Osteoblast (primary cell): Measurements from ENCODE around the gene SNUPN. TPM values are rescaled to one million over a fixed set of nuclear protein-coding genes. Genes with fewer than 3 reads are reported as not detected.
"Not testable (repeated sequence)": the region's sequence is repeated elsewhere in the genome, so short reads cannot be mapped to it uniquely, and the experiment has no call there.

Experiments used
- DNase-seq: peaks from one replicate; pipeline ENCODE4 v3.0.0; 2011; ENCODE audit warnings: low spot score, mixed read lengths; ENCODE audit not compliant: insufficient read length; ENCODE audit errors: missing footprints
- H2AFZ ChIP-seq: 2 replicates; pipeline ENCODE4 v1.6.0; 2011; ENCODE audit warnings: mild to moderate bottlenecking, low read length
- H3K27ac ChIP-seq: 2 replicates; pipeline ENCODE4 v1.5.1; 2011; ENCODE audit warnings: mild to moderate bottlenecking, low read depth, low read length, moderate library complexity
- H3K27me3 ChIP-seq: 2 replicates; pipeline ENCODE4 v1.6.0; 2012; ENCODE audit warnings: mild to moderate bottlenecking, control low read depth, inconsistent platforms, low read length, moderate library complexity; ENCODE audit not compliant: insufficient read depth
- H3K36me3 ChIP-seq: 2 replicates; pipeline ENCODE4 v1.5.1; 2011; ENCODE audit warnings: mild to moderate bottlenecking, low read length, control low read depth, moderate library complexity; ENCODE audit not compliant: insufficient read depth
- H3K4me1 ChIP-seq: 2 replicates; pipeline ENCODE4 v1.5.1; 2011; ENCODE audit warnings: mild to moderate bottlenecking, low read length, control low read depth, moderate library complexity; ENCODE audit not compliant: insufficient read depth
- H3K4me2 ChIP-seq: 2 replicates; pipeline ENCODE4 v1.6.0; 2011; ENCODE audit warnings: mild to moderate bottlenecking, low read length; ENCODE audit not compliant: insufficient read depth
- H3K4me3 ChIP-seq: fragments of 200-600 bp; sonication (generic); 3 replicates; pipeline ENCODE4 v1.5.1; 2012; ENCODE audit warnings: mild to moderate bottlenecking, low read length, inconsistent platforms; ENCODE audit not compliant: insufficient read depth
- H3K79me2 ChIP-seq: 2 replicates; pipeline ENCODE4 v1.6.0; 2012; ENCODE audit warnings: mild to moderate bottlenecking, low read length, control low read depth, inconsistent platforms; ENCODE audit not compliant: insufficient read depth
- H3K9me3 ChIP-seq: 2 replicates; pipeline ENCODE4 v1.5.1; 2011; ENCODE audit warnings: low read depth, low read length, control low read depth
- H4K20me1 ChIP-seq: 2 replicates; pipeline ENCODE4 v1.6.0; 2012; ENCODE audit warnings: mild to moderate bottlenecking, low read length, control low read depth; ENCODE audit not compliant: insufficient read depth
- CTCF ChIP-seq: IDR thresholded peaks from 2 replicates; pipeline ENCODE4 v1.5.1; 2011; ENCODE audit warnings: mild to moderate bottlenecking, low read depth, low read length, moderate library complexity; ENCODE audit errors: extremely low read depth
- total RNA-seq: library from RNA; depleted of rRNA; stranded (reverse); fragments of >200 nt; gene quantifications from 2 replicates; pipeline ENCODE4 v1.2.3, GENCODE V29; 2012

The SNUPN gene
- total RNA-seq, 1 donor = 30.4 TPM

DNA sequence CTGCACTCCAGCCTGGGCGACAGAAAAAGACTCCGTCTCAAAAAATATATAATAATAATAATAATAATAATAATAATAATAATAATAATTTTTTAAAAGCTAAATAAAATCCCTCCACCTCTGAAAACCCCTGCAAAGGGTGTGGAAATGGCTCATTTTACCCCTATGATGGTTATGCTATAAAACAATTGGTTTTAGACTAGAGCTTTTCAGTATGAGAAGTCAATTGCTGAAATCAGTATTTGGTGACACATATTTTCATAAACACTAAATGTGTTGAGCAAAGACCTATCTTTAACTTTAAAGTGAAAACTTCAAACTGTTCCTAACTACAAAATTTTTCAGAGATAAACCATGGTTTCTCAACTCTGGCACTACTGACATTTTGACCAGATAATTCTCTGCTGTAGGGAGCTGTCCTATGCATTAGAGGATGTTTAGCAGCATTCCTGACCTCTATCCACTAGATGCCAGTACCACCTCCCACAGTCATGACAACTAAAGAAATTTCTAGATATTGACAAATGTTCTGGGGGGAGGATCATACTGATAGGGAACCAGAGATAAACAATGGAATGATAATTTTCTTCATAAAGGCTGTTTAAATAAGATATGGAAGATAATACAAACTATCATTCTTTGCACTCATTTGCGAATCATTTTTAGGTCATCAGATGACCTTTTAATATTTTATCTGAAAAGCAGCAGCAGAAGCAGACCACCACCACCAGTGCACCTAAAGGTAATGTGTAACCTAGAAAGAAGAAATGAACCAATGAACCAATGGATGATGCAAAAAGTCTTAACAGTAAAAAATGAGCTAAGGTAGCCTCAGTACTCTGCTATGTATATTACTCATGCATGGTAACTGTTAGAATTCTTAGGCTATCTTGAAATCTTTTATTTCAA lies 60.2 kb downstream of the SNUPN start:
- peak overlapping the region; percentile 49 for H3K27ac ChIP-seq
- TF ChIP-seq CTCF = no peak
- no peak overlapping the region for H2AFZ ChIP-seq
- H3K4me2 ChIP-seq = no peak overlapping the region
- peaks cover 15% of the 10 kb centered on the region for H4K20me1 ChIP-seq
- H3K79me2 ChIP-seq = peaks cover 89% of the 10 kb centered on the region
- no peak overlapping the region for H3K4me3 ChIP-seq
- no peaks in the 10 kb centered on the region for H3K9me3 ChIP-seq
- no peaks in the 10 kb centered on the region for H3K27me3 ChIP-seq
- peaks cover 9% of the 10 kb centered on the region for H3K4me1 ChIP-seq
- peak; percentile 77 for DNase-seq
- H3K36me3 ChIP-seq = no peaks in the 10 kb centered on the region

DNA sequence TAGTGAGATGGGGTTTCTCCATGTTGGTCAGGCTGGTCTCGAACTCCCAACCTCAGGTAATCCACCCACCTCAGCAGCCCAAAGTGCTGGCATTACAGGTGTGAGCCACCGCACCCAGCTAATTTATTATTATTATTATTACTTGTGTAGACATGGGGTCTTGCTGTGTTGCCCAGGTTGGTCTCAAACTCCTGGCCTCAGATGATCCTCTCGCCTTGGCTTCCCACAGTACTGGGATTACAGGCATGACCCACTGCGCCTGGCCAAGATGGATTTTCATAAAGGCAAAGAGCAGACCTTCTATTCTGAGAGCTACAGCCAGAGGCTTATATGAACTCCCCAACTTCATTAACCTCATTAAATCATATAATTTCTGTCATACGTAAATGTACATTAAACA lies 63.6 kb downstream of the SNUPN start:
- H3K27me3 ChIP-seq = no peaks in the 10 kb centered on the region
- no peak overlapping the region for H3K4me2 ChIP-seq
- no peak for DNase-seq
- no peaks in the 10 kb centered on the region for H3K9me3 ChIP-seq
- no peak overlapping the region for H3K27ac ChIP-seq
- H4K20me1 ChIP-seq = peaks cover 12% of the 10 kb centered on the region
- H3K4me1 ChIP-seq = peaks cover 9% of the 10 kb centered on the region
- no peak overlapping the region for H2AFZ ChIP-seq
- H3K79me2 ChIP-seq = peaks cover 69% of the 10 kb centered on the region
- TF ChIP-seq CTCF = no peak
- H3K36me3 ChIP-seq = no peaks in the 10 kb centered on the region
- H3K4me3 ChIP-seq = no peak overlapping the region

DNA sequence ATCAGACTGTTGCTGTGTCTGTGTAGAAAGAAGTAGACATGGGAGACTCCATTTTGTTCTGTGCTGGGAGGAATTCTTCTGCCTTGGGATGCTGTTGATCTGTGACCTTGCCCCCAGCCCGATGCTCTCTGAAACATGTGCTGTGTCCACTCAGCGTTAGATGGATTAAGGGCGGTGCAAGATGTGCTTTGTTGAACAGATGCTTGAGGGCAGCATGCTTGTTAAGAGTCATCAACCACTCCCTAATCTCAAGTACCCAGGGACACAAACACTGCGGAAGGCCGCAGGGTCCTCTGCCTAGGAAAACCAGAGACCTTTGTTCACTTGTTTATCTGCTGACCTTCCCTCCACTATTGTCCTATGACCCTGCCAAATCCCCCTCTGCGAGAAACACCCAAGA lies 66.2 kb downstream of the SNUPN start:
- H3K27ac ChIP-seq, DNase-seq: not testable (repeated sequence)
- peaks cover 60% of the 10 kb centered on the region for H3K79me2 ChIP-seq

DNA sequence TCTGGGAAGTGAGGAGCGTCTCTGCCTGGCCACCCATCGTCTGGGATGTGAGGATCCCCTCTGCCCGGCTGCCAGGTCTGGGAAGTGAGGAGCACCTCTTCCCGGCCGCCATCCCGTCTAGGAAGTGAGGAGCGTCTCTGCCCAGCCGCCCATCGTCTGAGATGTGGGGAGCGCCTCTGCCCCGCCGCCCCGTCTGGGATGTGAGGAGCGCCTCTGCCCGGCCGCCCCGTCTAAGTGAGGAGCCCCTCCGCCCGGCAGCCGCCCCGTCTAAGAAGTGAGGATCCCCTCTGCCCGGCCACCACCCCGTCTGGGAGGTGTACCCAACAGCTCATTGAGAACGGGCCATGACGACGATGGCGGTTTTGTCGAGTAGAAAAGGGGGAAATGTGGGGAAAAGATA lies 66.6 kb downstream of the SNUPN start:
- not testable (repeated sequence) for H3K4me2 ChIP-seq, H3K27me3 ChIP-seq, H3K9me3 ChIP-seq, H3K27ac ChIP-seq, DNase-seq, H3K36me3 ChIP-seq, H3K4me1 ChIP-seq, H2AFZ ChIP-seq, H3K4me3 ChIP-seq
- Histone ChIP-seq H4K20me1 (peaks cover 20% of the 10 kb centered on the region), H3K79me2 (peaks cover 58% of the 10 kb centered on the region)

More for the DNA sequence above, 66.2 kb downstream of the SNUPN start:
- not testable (repeated sequence) for H3K4me3 ChIP-seq, H3K4me2 ChIP-seq, H3K27me3 ChIP-seq, H3K4me1 ChIP-seq, H2AFZ ChIP-seq, H3K36me3 ChIP-seq, H3K9me3 ChIP-seq
- peaks cover 19% of the 10 kb centered on the region for H4K20me1 ChIP-seq

- H3K36me3 ChIP-seq = no peaks in the 10 kb centered on the region
- TF ChIP-seq CTCF = no peak
- H3K9me3 ChIP-seq = no peaks in the 10 kb centered on the region
- H3K79me2 ChIP-seq = peaks cover 65% of the 10 kb centered on the region
- peak; percentile 92 for DNase-seq
- H3K27me3 ChIP-seq = no peaks in the 10 kb centered on the region
- H3K4me3 ChIP-seq = no peak overlapping the region
- H3K4me1 ChIP-seq = peaks cover 9% of the 10 kb centered on the region
- H3K4me2 ChIP-seq = no peak overlapping the region
- H4K20me1 ChIP-seq = peaks cover 32% of the 10 kb centered on the region
- no peak overlapping the region for H3K27ac ChIP-seq
- no peak overlapping the region for H2AFZ ChIP-seq
These were observed 70.8 kb downstream of the SNUPN start for GRCh38 chr15:75554717-75555116.
